IPS-18a (cell line): ENCODE measurements around the gene PDE9A.
"Not testable (repeated sequence)": the region's sequence is repeated elsewhere in the genome, so short reads cannot be mapped to it uniquely, and the experiment has no call there.

Experiments
- H3K27ac ChIP-seq: one replicate; pipeline ENCODE4 v1.5.1; 2013; ENCODE audit warnings: low read length
- H3K27me3 ChIP-seq: one replicate; pipeline ENCODE4 v1.6.1; 2013; ENCODE audit warnings: mild to moderate bottlenecking, low read length; ENCODE audit not compliant: control insufficient read depth, insufficient read depth
- H3K36me3 ChIP-seq: one replicate; pipeline ENCODE4 v1.6.1; 2013; ENCODE audit warnings: low read depth, low read length; ENCODE audit not compliant: control insufficient read depth
- H3K4me1 ChIP-seq: one replicate; pipeline ENCODE4 v1.6.1; 2013; ENCODE audit warnings: low read depth, low read length; ENCODE audit not compliant: control insufficient read depth
- H3K4me3 ChIP-seq: one replicate; pipeline ENCODE4 v1.5.1; 2013; ENCODE audit warnings: low read length
- H3K9ac ChIP-seq: one replicate; pipeline ENCODE4 v1.6.1; 2013; ENCODE audit warnings: mild to moderate bottlenecking, low read length, moderate library complexity
- H3K9me3 ChIP-seq: one replicate; pipeline ENCODE4 v1.6.1; 2013; ENCODE audit warnings: low read depth, low read length; ENCODE audit not compliant: control insufficient read depth

PDE9A gene

GRCh38 chr21:42626171-42626570, 27.2 kb upstream of the PDE9A start:
- peaks cover 10% of the 10 kb centered on the region for H3K27me3 ChIP-seq
- no peaks in the 10 kb centered on the region for H3K36me3 ChIP-seq
- H3K9me3 ChIP-seq, result no peaks in the 10 kb centered on the region
- no peak overlapping the region for H3K27ac ChIP-seq
- peaks cover 3% of the 10 kb centered on the region for H3K4me1 ChIP-seq
- H3K9ac ChIP-seq, result no peak overlapping the region
- H3K4me3 ChIP-seq, result no peak overlapping the region

GRCh38 chr21:42627527-42628289, 25.7 kb upstream of the PDE9A start:
- Histone ChIP-seq H3K27me3 (peaks cover 10% of the 10 kb centered on the region), H3K9me3 (no peaks in the 10 kb centered on the region), H3K27ac (no peak overlapping the region), H3K4me1 (no peaks in the 10 kb centered on the region), H3K36me3 (no peaks in the 10 kb centered on the region), H3K4me3 (no peak overlapping the region), H3K9ac (peak overlapping the region; percentile 6)

- H3K36me3 ChIP-seq, H3K27ac ChIP-seq, H3K9ac ChIP-seq, H3K4me3 ChIP-seq, H3K27me3 ChIP-seq, H3K4me1 ChIP-seq, H3K9me3 ChIP-seq: not testable (repeated sequence)
Measured at GRCh38 chr21:42628466-42629061, 24.9 kb upstream of the PDE9A start.

- H3K4me1 ChIP-seq, result no peaks in the 10 kb centered on the region
- H3K27me3 ChIP-seq, result peaks cover 10% of the 10 kb centered on the region
- no peak overlapping the region for H3K4me3 ChIP-seq
- no peaks in the 10 kb centered on the region for H3K36me3 ChIP-seq
- no peak overlapping the region for H3K9ac ChIP-seq
- no peak overlapping the region for H3K27ac ChIP-seq
- no peaks in the 10 kb centered on the region for H3K9me3 ChIP-seq
Measured at GRCh38 chr21:42629933-42630589, 23.4 kb upstream of the PDE9A start.

DNA sequence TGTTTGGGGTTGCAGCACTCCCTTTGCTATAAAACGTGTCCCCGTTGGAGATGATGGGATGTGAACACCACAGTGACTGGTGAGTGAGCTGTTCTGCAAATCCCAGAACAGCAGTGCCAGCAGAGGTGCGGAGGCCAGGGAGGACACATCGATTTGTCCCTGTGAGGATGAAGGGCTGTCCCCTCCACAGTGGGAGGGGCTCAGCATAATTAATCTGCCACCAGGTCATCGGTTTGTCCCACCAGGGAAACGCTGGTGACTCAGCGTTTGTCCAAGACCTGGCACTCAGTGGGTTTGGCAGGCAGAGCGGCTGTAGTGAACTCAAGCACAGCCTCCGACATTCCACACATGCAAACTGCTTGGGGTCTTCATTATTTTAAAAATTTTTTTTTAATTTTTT, 22.8 kb upstream of the PDE9A start:
- no peak overlapping the region for H3K27ac ChIP-seq
- no peaks in the 10 kb centered on the region for H3K9me3 ChIP-seq
- H3K27me3 ChIP-seq, result peaks cover 10% of the 10 kb centered on the region
- no peaks in the 10 kb centered on the region for H3K4me1 ChIP-seq
- H3K36me3 ChIP-seq, result no peaks in the 10 kb centered on the region
- no peak overlapping the region for H3K9ac ChIP-seq
- no peak overlapping the region for H3K4me3 ChIP-seq

DNA sequence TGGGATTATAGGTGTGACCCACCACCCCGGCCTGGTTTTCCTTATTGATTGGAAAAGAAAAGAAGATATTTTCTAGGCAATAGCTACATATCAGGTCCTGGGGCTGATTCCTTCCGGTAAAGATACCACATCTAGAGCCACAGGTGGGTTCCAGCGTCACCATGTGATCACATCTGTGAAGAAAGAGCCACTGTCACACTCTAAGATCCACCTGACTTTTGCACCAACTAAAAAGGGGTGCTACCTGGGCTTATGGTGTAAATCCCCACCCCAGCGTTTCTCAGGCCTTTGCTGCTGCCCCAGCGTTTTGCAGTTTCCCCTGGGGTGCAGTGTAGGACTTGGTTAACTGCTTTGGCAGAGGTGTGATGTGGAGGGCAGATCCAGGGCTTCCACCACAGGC, 22.3 kb upstream of the PDE9A start:
- H3K36me3 ChIP-seq, result no peaks in the 10 kb centered on the region
- no peak overlapping the region for H3K9ac ChIP-seq
- H3K4me1 ChIP-seq, result no peaks in the 10 kb centered on the region
- H3K4me3 ChIP-seq, result no peak overlapping the region
- no peak overlapping the region for H3K27ac ChIP-seq
- H3K27me3 ChIP-seq, result peaks cover 10% of the 10 kb centered on the region
- H3K9me3 ChIP-seq, result no peaks in the 10 kb centered on the region

DNA sequence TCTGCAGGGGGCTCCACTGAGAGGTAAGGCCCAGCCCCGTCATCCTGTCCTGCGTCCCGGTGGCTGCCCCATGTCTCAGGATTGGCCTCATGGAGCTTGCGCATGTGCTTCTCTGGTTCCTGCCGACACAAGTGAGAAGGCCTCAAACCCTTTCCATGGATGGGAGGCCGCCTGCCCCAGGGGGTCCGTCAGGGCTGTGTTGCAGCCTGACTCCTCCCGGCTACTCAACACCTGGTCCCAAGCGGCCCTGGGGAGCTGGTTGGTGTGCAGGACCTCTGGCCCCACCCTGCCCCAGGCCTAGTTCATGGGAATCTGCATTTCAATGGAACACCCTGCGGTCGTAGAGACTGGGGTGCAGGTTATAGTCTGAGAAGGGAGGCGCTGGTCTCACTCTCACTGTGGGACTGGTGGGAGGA, 21.1 kb upstream of the PDE9A start:
- no peak overlapping the region for H3K4me3 ChIP-seq
- no peaks in the 10 kb centered on the region for H3K36me3 ChIP-seq
- peaks cover 8% of the 10 kb centered on the region for H3K27me3 ChIP-seq
- H3K27ac ChIP-seq, result no peak overlapping the region
- no peak overlapping the region for H3K9ac ChIP-seq
- H3K9me3 ChIP-seq, result no peaks in the 10 kb centered on the region
- H3K4me1 ChIP-seq, result no peaks in the 10 kb centered on the region

DNA sequence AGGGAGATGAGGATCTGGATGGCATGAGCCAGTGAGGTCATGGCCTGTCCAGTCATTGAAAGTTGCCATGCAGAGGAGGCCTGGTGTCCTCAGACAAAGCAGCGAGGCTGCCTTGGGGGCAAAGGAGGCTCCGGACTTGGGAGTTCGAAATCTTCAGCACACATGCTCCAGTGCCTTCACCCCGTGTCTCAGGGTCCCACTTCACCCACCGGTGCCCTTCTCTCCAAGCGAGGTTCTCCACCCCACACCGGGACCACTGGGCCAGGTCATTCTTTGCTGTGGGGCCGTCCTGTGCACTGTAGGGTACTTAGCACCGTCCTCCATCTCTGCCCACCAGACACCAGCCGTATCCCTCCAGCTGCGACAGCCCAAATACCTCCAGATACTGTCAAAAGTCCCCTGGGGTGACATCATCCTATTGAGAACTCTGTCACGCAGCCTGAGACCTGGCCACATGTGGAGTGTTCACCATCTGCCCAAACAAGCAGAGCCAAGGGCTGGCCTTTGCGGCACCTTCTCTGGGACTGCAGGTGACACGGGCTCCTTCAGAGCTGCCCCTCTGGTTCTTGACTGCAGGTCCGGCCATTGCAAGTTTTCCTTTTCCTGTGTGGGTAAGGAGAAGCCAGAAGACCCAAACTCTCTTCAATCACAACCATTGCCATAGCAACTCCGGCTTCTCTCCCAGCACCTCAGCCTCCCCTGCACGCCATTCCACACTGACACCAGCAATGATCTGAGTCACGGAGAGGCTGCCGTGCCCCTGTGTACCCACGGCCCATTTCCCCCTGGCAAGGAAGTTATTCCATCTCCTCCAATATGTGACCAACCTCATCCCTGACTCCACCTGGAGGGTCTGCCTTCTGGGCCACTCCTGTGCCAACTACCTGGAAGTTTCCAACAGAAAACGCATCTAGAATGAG, 20.4 kb upstream of the PDE9A start:
- H3K9ac ChIP-seq, result no peak overlapping the region
- H3K27me3 ChIP-seq, result peaks cover under 1% of the 10 kb centered on the region

DNA sequence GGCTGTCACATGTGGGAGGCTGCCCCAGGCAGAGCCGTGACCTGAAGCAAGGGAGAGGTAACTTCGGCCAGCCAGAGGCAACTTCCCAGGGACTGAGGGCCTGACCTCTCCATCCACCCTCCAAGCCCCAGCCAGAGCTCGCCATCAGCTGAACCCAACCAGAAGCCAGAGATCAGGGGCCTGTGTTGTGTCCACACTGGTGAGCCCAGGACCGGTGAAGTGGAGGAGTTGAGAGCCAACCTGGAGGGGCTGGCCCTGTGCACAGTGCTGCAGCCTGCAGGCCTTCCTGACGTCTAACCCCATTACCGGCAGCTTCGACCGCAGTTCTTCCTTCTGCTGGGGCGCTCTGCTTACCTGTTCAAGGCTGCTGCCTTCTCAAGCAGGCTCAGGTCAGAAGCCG, 19.6 kb upstream of the PDE9A start:
- H3K9ac ChIP-seq, result no peak overlapping the region
- no peaks in the 10 kb centered on the region for H3K36me3 ChIP-seq
- H3K27me3 ChIP-seq, result no peaks in the 10 kb centered on the region
- H3K27ac ChIP-seq, result no peak overlapping the region
- H3K4me3 ChIP-seq, result no peak overlapping the region
- H3K9me3 ChIP-seq, result no peaks in the 10 kb centered on the region
- H3K4me1 ChIP-seq, result no peaks in the 10 kb centered on the region

More for the DNA sequence above, 20.4 kb upstream of the PDE9A start:
- H3K4me3 ChIP-seq, result no peak overlapping the region
- no peak overlapping the region for H3K27ac ChIP-seq
- no peaks in the 10 kb centered on the region for H3K4me1 ChIP-seq
- H3K9me3 ChIP-seq, result no peaks in the 10 kb centered on the region
- H3K36me3 ChIP-seq, result no peaks in the 10 kb centered on the region

DNA sequence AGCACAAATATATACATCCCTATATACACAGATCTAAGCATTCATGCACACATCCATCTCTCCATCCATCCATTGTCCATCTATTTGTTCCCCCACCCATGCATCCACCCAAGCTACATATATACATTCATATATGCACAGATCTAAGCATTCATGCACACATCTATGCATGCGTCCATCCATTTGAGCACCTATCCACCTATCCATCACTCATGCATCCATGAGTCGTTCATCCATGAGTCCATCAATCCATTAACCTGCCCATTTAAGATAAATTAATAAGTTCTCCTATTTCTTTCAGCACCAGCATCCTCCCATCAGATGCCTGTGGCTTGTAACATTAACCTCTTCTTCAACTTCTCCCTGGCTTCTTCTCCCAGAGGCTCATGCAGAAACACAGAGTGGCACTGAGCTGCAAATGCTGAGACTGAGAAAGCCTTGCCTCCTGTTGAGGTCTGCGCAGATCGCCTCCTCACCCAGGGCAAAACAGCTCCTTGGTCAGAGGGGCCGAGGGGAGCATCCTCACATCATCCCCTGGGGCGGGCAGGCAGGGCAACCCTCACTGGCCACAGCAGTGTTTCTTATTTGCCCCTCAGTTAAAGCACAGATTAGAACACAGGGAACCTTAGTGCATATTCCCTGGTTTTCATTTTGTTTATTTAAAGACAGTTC, 17.4 kb upstream of the PDE9A start:
- H3K27me3 ChIP-seq, result peaks cover 3% of the 10 kb centered on the region
- no peaks in the 10 kb centered on the region for H3K36me3 ChIP-seq
- H3K4me1 ChIP-seq, result peaks cover 3% of the 10 kb centered on the region
- H3K4me3 ChIP-seq, result no peak overlapping the region
- no peak overlapping the region for H3K27ac ChIP-seq
- H3K9ac ChIP-seq, result no peak overlapping the region
- H3K9me3 ChIP-seq, result no peaks in the 10 kb centered on the region
